ENCODE measurements around the gene NRBF2. TPM values are rescaled to one million over a fixed set of nuclear protein-coding genes. Genes with fewer than 3 reads are reported as not detected.

NRBF2 gene
- total and polyA plus RNA-seq, 2 experiments from 2014 or later, result 22.9 to 38.3 TPM

DNA sequence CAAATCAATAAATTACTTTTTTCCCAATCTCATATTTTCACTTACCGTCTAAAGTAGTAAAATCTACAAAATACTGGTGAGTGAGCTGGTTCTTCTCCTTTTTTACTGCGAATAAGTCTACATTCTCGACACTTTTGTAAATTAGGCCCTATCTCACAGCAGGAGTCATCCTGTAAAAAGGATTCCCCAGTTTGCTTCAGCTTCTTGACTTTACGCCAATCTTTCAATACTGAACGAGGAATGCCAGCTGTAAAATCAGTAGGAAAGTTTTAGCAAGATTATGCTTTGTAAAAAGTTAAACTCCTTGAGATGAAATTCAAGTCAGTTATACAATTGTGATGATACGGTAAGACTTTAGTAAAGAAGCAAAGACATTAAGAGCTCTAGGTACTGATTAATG is 67.3 kb downstream of the NRBF2 start:
- Histone ChIP-seq H3K27me3 (ENCODE audit: insufficient read depth) (no peaks in the 10 kb centered on the region), H4K20me1 (replicated peaks; ENCODE audit: insufficient read depth) (peaks cover 31% of the 10 kb centered on the region), H3K27ac (ENCODE audit: low read depth) (no peak overlapping the region), H3K4me3 (0 out of 2 replicates have a peak overlapping the region, but pooled peaks have one; percentile 2), H3K9me2 (ENCODE audit: insufficient read depth) (no peaks in the 10 kb centered on the region), H3K4me1 (ENCODE audit: insufficient read depth) (peaks cover 40% of the 10 kb centered on the region), H2AFZ (no peak overlapping the region), H3K79me2 (replicated peaks; ENCODE audit: insufficient read depth) (peaks cover 64% of the 10 kb centered on the region), H3K36me3 (ENCODE audit: insufficient read depth) (peaks cover 41% of the 10 kb centered on the region), H3K4me2 (peak overlapping the region; percentile 23), H3F3A (replicated peaks; ENCODE audit: low read depth) (no peaks in the 10 kb centered on the region)
- Mint-ChIP-seq H3K9me3 (no peaks in the 10 kb centered on the region), H3K36me3 (ENCODE audit: low read depth) (peaks cover 51% of the 10 kb centered on the region), H3K4me3 (no peak overlapping the region), H3K4me1 (peaks cover 28% of the 10 kb centered on the region; the same call in 2 of the 3 replicates), H3K27me3 (ENCODE audit: insufficient read depth, low read depth, poor library complexity) (peaks cover 1% of the 10 kb centered on the region), H3K27ac (no peak overlapping the region)
- TF ChIP-seq, protein P1, sequence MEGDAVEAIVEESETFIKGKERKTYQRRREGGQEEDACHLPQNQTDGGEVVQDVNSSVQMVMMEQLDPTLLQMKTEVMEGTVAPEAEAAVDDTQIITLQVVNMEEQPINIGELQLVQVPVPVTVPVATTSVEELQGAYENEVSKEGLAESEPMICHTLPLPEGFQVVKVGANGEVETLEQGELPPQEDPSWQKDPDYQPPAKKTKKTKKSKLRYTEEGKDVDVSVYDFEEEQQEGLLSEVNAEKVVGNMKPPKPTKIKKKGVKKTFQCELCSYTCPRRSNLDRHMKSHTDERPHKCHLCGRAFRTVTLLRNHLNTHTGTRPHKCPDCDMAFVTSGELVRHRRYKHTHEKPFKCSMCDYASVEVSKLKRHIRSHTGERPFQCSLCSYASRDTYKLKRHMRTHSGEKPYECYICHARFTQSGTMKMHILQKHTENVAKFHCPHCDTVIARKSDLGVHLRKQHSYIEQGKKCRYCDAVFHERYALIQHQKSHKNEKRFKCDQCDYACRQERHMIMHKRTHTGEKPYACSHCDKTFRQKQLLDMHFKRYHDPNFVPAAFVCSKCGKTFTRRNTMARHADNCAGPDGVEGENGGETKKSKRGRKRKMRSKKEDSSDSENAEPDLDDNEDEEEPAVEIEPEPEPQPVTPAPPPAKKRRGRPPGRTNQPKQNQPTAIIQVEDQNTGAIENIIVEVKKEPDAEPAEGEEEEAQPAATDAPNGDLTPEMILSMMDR (conservative IDR thresholded peaks at IDR 0.05; ENCODE audit: low read depth in 2 of 2), result no peak
- no peak for TF ChIP-seq REST (IDR thresholded peaks at IDR 0.05; ENCODE audit: unreplicated experiment)
- TF ChIP-seq ZNF462 (CRISPR knock-in tag; IDR thresholded peaks at IDR 0.05), result no peak
- no peak for TF ChIP-seq ZNF114 (CRISPR knock-in tag; IDR thresholded peaks at IDR 0.05)
- TF ChIP-seq ZNF331 (CRISPR knock-in tag; IDR thresholded peaks at IDR 0.05; ENCODE audit: low read depth), result no peak
- TF ChIP-seq EZH2 (IDR thresholded peaks at IDR 0.05; ENCODE audit: low read depth, unreplicated experiment), result no peak
- no peak for TF ChIP-seq JUNB (IDR thresholded peaks at IDR 0.05; ENCODE audit: unreplicated experiment)
- no peak for ATAC-seq
- DNase-seq (ENCODE audit: low spot score), result peak; percentile 45
